ENCODE data around the gene HIPK2. TPM values are rescaled to one million over a fixed set of nuclear protein-coding genes. Genes with fewer than 3 reads are reported as not detected.

HIPK2 gene
- total RNA-seq, 1 experiment from 2014 or later: 30.7 TPM

DNA sequence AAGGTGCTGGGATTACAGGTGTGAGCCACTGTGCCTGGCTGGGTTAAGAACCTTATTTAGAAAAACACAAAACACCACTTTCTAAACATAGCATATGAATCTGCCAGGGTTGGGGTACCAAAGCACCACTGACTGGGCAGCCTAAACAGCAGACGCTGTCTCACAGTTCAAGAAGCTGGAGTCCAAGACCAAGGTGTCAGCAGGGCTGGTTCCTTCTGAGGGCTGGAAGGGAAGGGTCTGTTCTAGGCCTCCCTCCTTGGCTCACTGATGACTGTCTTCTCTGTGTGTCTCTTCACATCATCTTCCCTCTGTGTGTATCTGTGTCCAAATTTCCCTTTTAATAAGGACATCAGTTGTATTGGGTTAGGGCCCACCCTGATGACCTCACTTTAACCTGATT is 49.6 kb downstream of the HIPK2 start:
- Histone ChIP-seq H3K4me3 (ENCODE audit: low read depth, low read length, poor library complexity, severe bottlenecking) (no peak overlapping the region), H3K9me3 (ENCODE audit: low read depth, low read length, poor library complexity, severe bottlenecking) (no peaks in the 10 kb centered on the region), H3K4me1 (ENCODE audit: insufficient read depth, low read length, poor library complexity, severe bottlenecking) (peaks cover 5% of the 10 kb centered on the region), H3K27me3 (replicated peaks; ENCODE audit: insufficient read depth, low read depth, low read length, poor library complexity) (no peaks in the 10 kb centered on the region), H3K27ac (ENCODE audit: low read depth, low read length, poor library complexity, severe bottlenecking) (no peak overlapping the region), H3K36me3 (ENCODE audit: insufficient read depth, low read length, poor library complexity, severe bottlenecking) (no peaks in the 10 kb centered on the region)
- POLR2A ChIA-PET (ENCODE audit: low non-redundant PET): no interaction called here
- CTCF ChIA-PET: no interaction called here
- no peak for DNase-seq (ENCODE audit: low spot score)
- intact Hi-C loops (cut with micrococcal nuclease; ENCODE audit: unreplicated experiment): no loop called here
- TF ChIP-seq, protein P1, sequence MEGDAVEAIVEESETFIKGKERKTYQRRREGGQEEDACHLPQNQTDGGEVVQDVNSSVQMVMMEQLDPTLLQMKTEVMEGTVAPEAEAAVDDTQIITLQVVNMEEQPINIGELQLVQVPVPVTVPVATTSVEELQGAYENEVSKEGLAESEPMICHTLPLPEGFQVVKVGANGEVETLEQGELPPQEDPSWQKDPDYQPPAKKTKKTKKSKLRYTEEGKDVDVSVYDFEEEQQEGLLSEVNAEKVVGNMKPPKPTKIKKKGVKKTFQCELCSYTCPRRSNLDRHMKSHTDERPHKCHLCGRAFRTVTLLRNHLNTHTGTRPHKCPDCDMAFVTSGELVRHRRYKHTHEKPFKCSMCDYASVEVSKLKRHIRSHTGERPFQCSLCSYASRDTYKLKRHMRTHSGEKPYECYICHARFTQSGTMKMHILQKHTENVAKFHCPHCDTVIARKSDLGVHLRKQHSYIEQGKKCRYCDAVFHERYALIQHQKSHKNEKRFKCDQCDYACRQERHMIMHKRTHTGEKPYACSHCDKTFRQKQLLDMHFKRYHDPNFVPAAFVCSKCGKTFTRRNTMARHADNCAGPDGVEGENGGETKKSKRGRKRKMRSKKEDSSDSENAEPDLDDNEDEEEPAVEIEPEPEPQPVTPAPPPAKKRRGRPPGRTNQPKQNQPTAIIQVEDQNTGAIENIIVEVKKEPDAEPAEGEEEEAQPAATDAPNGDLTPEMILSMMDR (conservative IDR thresholded peaks at IDR 0.05; ENCODE audit: low read depth, low read length): no peak
- no peak for TF ChIP-seq EZH2 (IDR thresholded peaks at IDR 0.05; ENCODE audit: borderline replicate concordance, low read depth, low read length, poor library complexity, severe bottlenecking)
- no TSS peak for BruUV-seq (replicated peaks)

DNA sequence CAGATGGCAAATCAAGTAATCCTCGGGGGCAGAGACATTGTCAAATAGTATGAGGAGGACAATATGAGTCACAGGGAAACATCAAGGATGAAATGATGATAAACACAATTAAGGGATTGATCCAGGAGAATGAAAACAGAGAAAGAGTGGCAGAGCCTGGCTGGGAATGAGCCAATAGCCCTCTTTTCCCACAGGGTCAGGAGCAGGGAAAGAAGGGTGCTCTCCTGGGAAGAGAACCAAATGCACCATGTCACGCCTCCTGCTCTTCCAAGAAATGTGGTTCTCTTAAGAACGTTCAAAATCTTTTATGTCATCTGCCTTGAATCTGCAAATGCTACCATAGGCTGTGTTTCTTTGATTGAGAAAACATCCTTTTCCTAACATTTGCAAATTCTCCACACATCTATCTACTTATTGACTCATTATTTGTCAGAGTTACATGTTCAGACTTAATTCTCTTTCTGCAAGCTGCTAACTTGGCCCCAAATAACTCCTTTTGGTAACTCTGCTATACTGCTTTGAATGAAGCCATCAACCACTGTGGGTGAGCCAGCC is 50.6 kb downstream of the HIPK2 start:
- CTCF ChIA-PET: no interaction called here
- POLR2A ChIA-PET (ENCODE audit: low non-redundant PET): no interaction called here
- no TSS peak for BruUV-seq (replicated peaks)
- Histone ChIP-seq H3K36me3 (ENCODE audit: insufficient read depth, low read length, poor library complexity, severe bottlenecking) (no peaks in the 10 kb centered on the region), H3K27ac (ENCODE audit: low read depth, low read length, poor library complexity, severe bottlenecking) (no peak overlapping the region), H3K4me1 (ENCODE audit: insufficient read depth, low read length, poor library complexity, severe bottlenecking) (peaks cover 5% of the 10 kb centered on the region), H3K4me3 (ENCODE audit: low read depth, low read length, poor library complexity, severe bottlenecking) (no peak overlapping the region), H3K27me3 (replicated peaks; ENCODE audit: insufficient read depth, low read depth, low read length, poor library complexity) (no peaks in the 10 kb centered on the region), H3K9me3 (ENCODE audit: low read depth, low read length, poor library complexity, severe bottlenecking) (no peaks in the 10 kb centered on the region)
- TF ChIP-seq, protein P1 (conservative IDR thresholded peaks at IDR 0.05; ENCODE audit: low read depth, low read length): no peak
- no peak for TF ChIP-seq EZH2 (IDR thresholded peaks at IDR 0.05; ENCODE audit: borderline replicate concordance, low read depth, low read length, poor library complexity, severe bottlenecking)
- intact Hi-C loops (cut with micrococcal nuclease; ENCODE audit: unreplicated experiment): no loop called here
- DNase-seq (ENCODE audit: low spot score): no peak

DNA sequence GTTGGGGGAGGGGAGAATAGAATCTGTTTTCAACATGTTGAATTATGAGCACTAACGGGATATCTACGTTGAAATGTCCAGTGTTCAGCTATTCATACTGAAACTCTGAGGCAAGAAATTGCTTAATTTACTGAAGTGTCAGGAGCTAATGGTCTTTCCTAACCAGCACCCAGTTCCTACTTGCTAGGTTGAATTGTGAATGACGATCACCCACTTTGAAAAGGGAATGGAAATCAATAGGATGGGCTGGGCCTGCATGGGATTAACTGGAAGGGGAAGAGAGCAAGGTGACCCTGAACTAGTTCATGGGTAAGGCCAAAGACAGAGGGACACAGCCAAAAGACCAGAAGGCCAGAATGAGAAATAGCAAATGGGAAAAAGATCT is 51.3 kb downstream of the HIPK2 start:
- POLR2A ChIA-PET (ENCODE audit: low non-redundant PET): no interaction called here
- Histone ChIP-seq H3K4me1 (ENCODE audit: insufficient read depth, low read length, poor library complexity, severe bottlenecking) (no peaks in the 10 kb centered on the region), H3K4me3 (ENCODE audit: low read depth, low read length, poor library complexity, severe bottlenecking) (no peak overlapping the region), H3K27ac (ENCODE audit: low read depth, low read length, poor library complexity, severe bottlenecking) (no peak overlapping the region), H3K36me3 (ENCODE audit: insufficient read depth, low read length, poor library complexity, severe bottlenecking) (no peaks in the 10 kb centered on the region), H3K27me3 (replicated peaks; ENCODE audit: insufficient read depth, low read depth, low read length, poor library complexity) (no peaks in the 10 kb centered on the region), H3K9me3 (ENCODE audit: low read depth, low read length, poor library complexity, severe bottlenecking) (no peaks in the 10 kb centered on the region)
- CTCF ChIA-PET: no interaction called here
- intact Hi-C loops (cut with micrococcal nuclease; ENCODE audit: unreplicated experiment): no loop called here
- BruUV-seq (replicated peaks): no TSS peak
- no peak for DNase-seq (ENCODE audit: low spot score)
- TF ChIP-seq EZH2 (IDR thresholded peaks at IDR 0.05; ENCODE audit: borderline replicate concordance, low read depth, low read length, poor library complexity, severe bottlenecking): no peak
- TF ChIP-seq, protein P1 (conservative IDR thresholded peaks at IDR 0.05; ENCODE audit: low read depth, low read length): no peak
